ENCODE data around the gene ADAMTSL3. TPM values are rescaled to one million over a fixed set of nuclear protein-coding genes. Genes with fewer than 3 reads are reported as not detected.
A peak's percentile ranks its signal among the peaks of the same experiment; 100 is the strongest.

The ADAMTSL3 gene
- total RNA-seq, 2 donors from 2014 or later, result 12.2 to 21.2 TPM

GRCh38 chr15:83971992-83972391 is 318.1 kb downstream of the ADAMTSL3 start:
- peaks cover 0 to 21% of the 10 kb centered on the region in 2 donors for H3K9me3 ChIP-seq
- no peak overlapping the region for H3K4me3 ChIP-seq
- TF ChIP-seq CTCF (IDR thresholded peaks at IDR 0.05), result no peak
- H3K36me3 ChIP-seq, result no peaks in the 10 kb centered on the region
- no peak for DNase-seq (ENCODE audit: low spot score)
- H3K4me1 ChIP-seq, result no peaks in the 10 kb centered on the region
- H3K27ac ChIP-seq, result no peak overlapping the region
- H3K27me3 ChIP-seq, result no peaks in the 10 kb centered on the region

- peak in 1 of 2 donors; percentile 35 for TF ChIP-seq CTCF (IDR thresholded peaks at IDR 0.05)
- no peaks in the 10 kb centered on the region for H3K4me1 ChIP-seq
These were observed 319.9 kb downstream of the ADAMTSL3 start for GRCh38 chr15:83973816-83974215.

GRCh38 chr15:83977992-83978391 is 324.1 kb downstream of the ADAMTSL3 start:
- no peak for TF ChIP-seq CTCF (IDR thresholded peaks at IDR 0.05)
- Histone ChIP-seq H3K36me3 (peaks cover 8% of the 10 kb centered on the region), H3K4me1 (no peaks in the 10 kb centered on the region), H3K9me3 (peaks cover 0 to 10% of the 10 kb centered on the region in 2 donors), H3K4me3 (no peak overlapping the region), H3K27me3 (no peaks in the 10 kb centered on the region), H3K27ac (no peak overlapping the region)
- no peak for DNase-seq (ENCODE audit: low spot score)

More at GRCh38 chr15:83973816-83974215, 319.9 kb downstream of the ADAMTSL3 start:
- no peak overlapping the region for H3K4me3 ChIP-seq
- H3K27me3 ChIP-seq, result no peaks in the 10 kb centered on the region
- H3K36me3 ChIP-seq, result no peaks in the 10 kb centered on the region
- no peak overlapping the region for H3K27ac ChIP-seq
- H3K9me3 ChIP-seq, result peaks cover 0 to 10% of the 10 kb centered on the region in 2 donors
- DNase-seq (ENCODE audit: low spot score), result no peak

- Histone ChIP-seq H3K36me3 (peaks cover 8% of the 10 kb centered on the region), H3K4me3 (no peak overlapping the region), H3K4me1 (no peaks in the 10 kb centered on the region), H3K27me3 (no peaks in the 10 kb centered on the region), H3K9me3 (peaks cover 0 to 10% of the 10 kb centered on the region in 2 donors), H3K27ac (no peak overlapping the region)
- no peak for TF ChIP-seq CTCF (IDR thresholded peaks at IDR 0.05)
- no peak for DNase-seq (ENCODE audit: low spot score)
These were observed 324.7 kb downstream of the ADAMTSL3 start for GRCh38 chr15:83978588-83978987.

- Histone ChIP-seq H3K36me3 (peaks cover 8% of the 10 kb centered on the region), H3K4me1 (no peaks in the 10 kb centered on the region), H3K27me3 (no peaks in the 10 kb centered on the region), H3K9me3 (peaks cover 0 to 10% of the 10 kb centered on the region in 2 donors), H3K27ac (no peak overlapping the region), H3K4me3 (no peak overlapping the region)
- TF ChIP-seq CTCF (IDR thresholded peaks at IDR 0.05), result no peak
- no peak for DNase-seq (ENCODE audit: low spot score)
These were observed 326.7 kb downstream of the ADAMTSL3 start for GRCh38 chr15:83980637-83981036.

- Histone ChIP-seq H3K27me3 (no peaks in the 10 kb centered on the region), H3K4me3 (no peak overlapping the region), H3K36me3 (peaks cover 8% of the 10 kb centered on the region), H3K27ac (no peak overlapping the region), H3K4me1 (no peaks in the 10 kb centered on the region), H3K9me3 (no peaks in the 10 kb centered on the region)
- DNase-seq (ENCODE audit: low spot score), result no peak
- TF ChIP-seq CTCF (IDR thresholded peaks at IDR 0.05), result no peak
These were observed 328.8 kb downstream of the ADAMTSL3 start for GRCh38 chr15:83982748-83983147.

Measured in right atrium auricular region (tissue), 2 donors.